Body of pancreas (tissue), 4 donors: Measurements from ENCODE around the gene PIGW. TPM values are rescaled to one million over a fixed set of nuclear protein-coding genes. Genes with fewer than 3 reads are reported as not detected.
"Not testable (repeated sequence)": the region's sequence is repeated elsewhere in the genome, so short reads cannot be mapped to it uniquely, and the experiment has no call there.

Source experiments
- ATAC-seq: fragments of 150-250 bp; one replicate; pipeline ENCODE4 v1.9.1; 2016
- DNase-seq, 4 donors: peaks; one replicate each; pipeline ENCODE4 v3.0.0-alpha.2; 2019
- H3K27ac ChIP-seq, 4 donors: fragments of 200-600 bp; sonication (generic); 1 replicate in 3 of 4; 2 replicates in 1 of 4; pipeline versions ENCODE4 v1.5.1 to v1.6.1; 2016 to 2019; ENCODE audit warnings: mild to moderate bottlenecking in 1 of 4, mixed read lengths in 1 of 4, moderate library complexity in 1 of 4
- H3K27me3 ChIP-seq, 2 donors: fragments of 200-600 bp; sonication (generic); one replicate each; pipeline ENCODE4 v1.6.0; 2016; ENCODE audit warnings: mild to moderate bottlenecking in 1 of 2
- H3K36me3 ChIP-seq, 2 donors: fragments of 200-600 bp; sonication (generic); replicated peaks in 1 of 2; 2 replicates each; pipeline ENCODE4 v1.5.1; 2016; ENCODE audit warnings: low read depth in 2 of 2; ENCODE audit not compliant: insufficient read depth in 1 of 2
- H3K4me1 ChIP-seq: fragments of 200-600 bp; sonication (generic); one replicate; pipeline ENCODE4 v1.6.0; 2016
- H3K4me3 ChIP-seq, 2 donors: fragments of 200-600 bp; sonication (generic); 1 replicate in 1 of 2; 2 replicates in 1 of 2; pipeline ENCODE4 v1.5.1; 2016 to 2019
- H3K9me3 ChIP-seq, 3 donors: fragments of 200-600 bp; sonication (generic); 1 replicate in 2 of 3; 2 replicates in 1 of 3; pipeline ENCODE4 v1.5.1; 2016
- CTCF ChIP-seq, 7 experiments: fragments of 450-650 bp in 4 of 7; fragments of 200-600 bp in 3 of 7; sonication (generic) in 3 of 7; IDR thresholded peaks; one replicate each; pipeline ENCODE4 v1.5.1; 2016 to 2019; ENCODE audit warnings: antibody characterized with exemption in 7 of 7
- POLR2A ChIP-seq, 3 donors: fragments of 450-650 bp; IDR thresholded peaks; one replicate each; pipeline ENCODE4 v1.6.1; 2016; ENCODE audit warnings: antibody characterized with exemption in 3 of 3, mild to moderate bottlenecking in 2 of 3
- WGBS, 2 donors: methylation state at CpG; one replicate each; pipeline ENCODE4 v1.1.5; 2017; 5-methylcytosine and 5-hydroxymethylcytosine counted together
- intact Hi-C: fragments of 100-400 bp; cut with DNase I; formaldehyde crosslinking; loops from one replicate; pipeline ENCODE4 v1.15.1; 2023
- total RNA-seq, 2 donors: library from RNA; depleted of rRNA; stranded (reverse); fragments of >200 nt; gene quantifications; one replicate each; pipeline ENCODE4 v1.1.0, GENCODE V29; 2016

Gene PIGW
- total RNA-seq, 2 donors from 2014 or later = 2.6 TPM

- TF ChIP-seq POLR2A (IDR thresholded peaks at IDR 0.05) = no peak
- TF ChIP-seq CTCF (IDR thresholded peaks at IDR 0.05) = no peak
- 89 to 92% methylated on average over 6 of the region's 6 CpGs for WGBS, 2 donors
- no peaks in the 10 kb centered on the region for H3K4me1 ChIP-seq
- H3K36me3 ChIP-seq = peaks cover 0 to 8% of the 10 kb centered on the region in 2 donors
- intact Hi-C loops = no loop called here
- ATAC-seq (no peak), DNase-seq (no peak)
- H3K27me3 ChIP-seq = no peaks in the 10 kb centered on the region
- H3K9me3 ChIP-seq = no peaks in the 10 kb centered on the region
- no peak overlapping the region for H3K27ac ChIP-seq
- no peak overlapping the region for H3K4me3 ChIP-seq
Measured at GRCh38 chr17:36507266-36507665, 27.5 kb upstream of the PIGW start.

- H3K4me3 ChIP-seq, H3K27me3 ChIP-seq, DNase-seq, H3K9me3 ChIP-seq, ATAC-seq, intact Hi-C loops, H3K4me1 ChIP-seq, H3K27ac ChIP-seq, H3K36me3 ChIP-seq: not testable (repeated sequence)
- WGBS, 2 donors = 89 to 93% methylated on average over 2 of the region's 2 CpGs
Measured at GRCh38 chr17:36508439-36508838, 26.3 kb upstream of the PIGW start.

GRCh38 chr17:36509272-36509985, 25.4 kb upstream of the PIGW start:
- WGBS, 2 donors = 92 to 100% methylated on average over 8 to 9 of the region's 9 CpGs
- intact Hi-C loops = no loop called here
- Histone ChIP-seq H3K4me1 (no peaks in the 10 kb centered on the region), H3K36me3 (peaks cover 0 to 8% of the 10 kb centered on the region in 2 donors), H3K27ac (no peak overlapping the region), H3K4me3 (no peak overlapping the region), H3K9me3 (no peaks in the 10 kb centered on the region), H3K27me3 (no peaks in the 10 kb centered on the region)
- DNase-seq (no peak), ATAC-seq (no peak)
- no peak for TF ChIP-seq CTCF (IDR thresholded peaks at IDR 0.05)

- intact Hi-C loops = no loop called here
- WGBS, 2 donors = 85 to 86% methylated on average over 7 to 14 of the region's 14 CpGs
- no peaks in the 10 kb centered on the region for H3K4me1 ChIP-seq
- ATAC-seq (no peak), DNase-seq (no peak)
- TF ChIP-seq CTCF (IDR thresholded peaks at IDR 0.05) (no peak), POLR2A (IDR thresholded peaks at IDR 0.05) (no peak)
- no peak overlapping the region for H3K27ac ChIP-seq
- no peaks in the 10 kb centered on the region for H3K9me3 ChIP-seq
- no peak overlapping the region for H3K4me3 ChIP-seq
- no peaks in the 10 kb centered on the region for H3K27me3 ChIP-seq
- H3K36me3 ChIP-seq = peaks cover 0 to 6% of the 10 kb centered on the region in 2 donors
Measured at GRCh38 chr17:36510636-36511035, 24.2 kb upstream of the PIGW start.

- intact Hi-C loops = no loop called here
- Histone ChIP-seq H3K36me3 (peaks cover 0 to 10% of the 10 kb centered on the region in 2 donors), H3K27me3 (no peaks in the 10 kb centered on the region), H3K27ac (no peak overlapping the region), H3K4me3 (no peak overlapping the region), H3K9me3 (no peaks in the 10 kb centered on the region), H3K4me1 (no peaks in the 10 kb centered on the region)
- DNase-seq (no peak), ATAC-seq (no peak)
- no peak for TF ChIP-seq POLR2A (IDR thresholded peaks at IDR 0.05)
- no peak for TF ChIP-seq CTCF (IDR thresholded peaks at IDR 0.05)
- 83 to 95% methylated on average over 4 to 6 of the region's 6 CpGs for WGBS, 2 donors
Measured at GRCh38 chr17:36511216-36511615, 23.6 kb upstream of the PIGW start.
